NCI-H2196 (cell line): ENCODE data around the gene TTLL1.
"Not testable (repeated sequence)": the region's sequence is repeated elsewhere in the genome, so short reads cannot be mapped to it uniquely, and the experiment has no call there.

Source experiments
- DNase-seq: peaks from one replicate; lab custom pipeline; 2025; ENCODE audit not compliant: unreplicated experiment; lab: John Stamatoyannopoulos, UW

TTLL1 gene

GRCh38 chr22:43078522-43078921 lies 10.7 kb downstream of the TTLL1 start:
- DNase-seq: no peak

GRCh38 chr22:43077121-43077877 lies 11.9 kb downstream of the TTLL1 start:
- DNase-seq: no peak

- no peak for DNase-seq
Observed at GRCh38 chr22:43066844-43067385, 22.3 kb downstream of the TTLL1 start.

- no peak for DNase-seq
Observed at GRCh38 chr22:43066134-43066533, 23.1 kb downstream of the TTLL1 start.

GRCh38 chr22:43060183-43060582 lies 29.0 kb downstream of the TTLL1 start:
- DNase-seq: peak; percentile 74

GRCh38 chr22:43057641-43058040 lies 31.6 kb downstream of the TTLL1 start:
- DNase-seq: no peak

GRCh38 chr22:43053176-43053575 lies 36.0 kb downstream of the TTLL1 start:
- no peak for DNase-seq

GRCh38 chr22:43050995-43051394 lies 38.2 kb downstream of the TTLL1 start:
- no peak for DNase-seq

- DNase-seq: no peak
Observed at GRCh38 chr22:43047605-43048004, 41.6 kb downstream of the TTLL1 start.

GRCh38 chr22:43044290-43044712 lies 44.9 kb downstream of the TTLL1 start:
- no peak for DNase-seq

- DNase-seq: peak; percentile 93
Observed at GRCh38 chr22:43042101-43042780, 47.0 kb downstream of the TTLL1 start.

GRCh38 chr22:43039800-43040199 lies 49.4 kb downstream of the TTLL1 start:
- DNase-seq: peak; percentile 34

GRCh38 chr22:43038325-43038724 lies 50.9 kb downstream of the TTLL1 start:
- DNase-seq: no peak

- peak; percentile 25 for DNase-seq
Observed at GRCh38 chr22:43036282-43036829, 52.8 kb downstream of the TTLL1 start.

GRCh38 chr22:43035250-43035649 lies 53.9 kb downstream of the TTLL1 start:
- no peak for DNase-seq

- no peak for DNase-seq
Observed at GRCh38 chr22:43031617-43032016, 57.6 kb downstream of the TTLL1 start.

GRCh38 chr22:43018615-43019014 lies 70.6 kb downstream of the TTLL1 start:
- no peak for DNase-seq

- DNase-seq: peak; percentile 29
Observed at GRCh38 chr22:43017525-43018460, 71.4 kb downstream of the TTLL1 start.

GRCh38 chr22:43016150-43016549 lies 73.0 kb downstream of the TTLL1 start:
- not testable (repeated sequence) for DNase-seq

- DNase-seq: no peak
Observed at GRCh38 chr22:43015677-43016042, 73.5 kb downstream of the TTLL1 start.
